K562 (cell line): Measurements from ENCODE around the gene MCFD2. TPM values are rescaled to one million over a fixed set of nuclear protein-coding genes. Genes with fewer than 3 reads are reported as not detected.

ENCODE experiments used
- ATAC-seq: fragments of 200-7000 bp; cut with Tn5 transposase; 3 replicates; pipeline ENCODE4 v1.9.1; 2020; ENCODE audit warnings: moderate library complexity
- BruUV-seq: library from RNA; stranded (reverse); fragments of 400-500 nt; replicated peaks from 2 replicates; lab custom pipeline; 2021; lab: Mats Ljungman, UMichigan
- CTCF ChIA-PET: fragments of 300-600 bp; formaldehyde crosslinking; extraction: SDS; loops from one replicate; lab custom pipeline; 2021; ENCODE audit warnings: low intra/inter-chr PET ratio; lab: Yijun Ruan, JAX
- POLR2A ChIA-PET: fragments of 300-600, 350-650 bp; sonication (Branson Sonifier 250); formaldehyde crosslinking; extraction: SDS; loops from one replicate; lab custom pipeline; 2021; ENCODE audit warnings: antibody characterized with exemption, inconsistent platforms; lab: Yijun Ruan, JAX
- DNase-seq, 4 experiments: peaks; one replicate each; pipeline versions ENCODE4 v3.0.0 to v3.0.0-alpha.2; 2011 to 2018; ENCODE audit warnings: low spot score in 3 of 4, mixed read lengths in 3 of 4; ENCODE audit errors: extremely low read depth in 1 of 4
- FAIRE-seq: peaks from 2 replicates; lab custom pipeline; 2011; peaks lifted over from hg19 to GRCh38; lab: Jason Lieb, UNC
- H2AFZ ChIP-seq: 2 replicates; pipeline ENCODE4 v1.6.0; 2011; ENCODE audit warnings: low read depth, low read length, control low read depth, inconsistent platforms
- H3K27ac ChIP-seq: fragments of 200-600 bp; 3 replicates; pipeline ENCODE4 v1.8.0; 2011; ENCODE audit warnings: low read depth, mild to moderate bottlenecking, control low read depth, inconsistent platforms, low read length, moderate library complexity, mixed read lengths; ENCODE audit errors: extremely low read depth
- H3K27me3 ChIP-seq, 2 experiments: fragments of 300-600 bp in 1 of 2; 2 replicates in 1 of 2; 3 replicates in 1 of 2; pipeline versions ENCODE4 v1.6.0 to v1.8.0; 2011; ENCODE audit warnings: inconsistent platforms in 2 of 2, low read length in 2 of 2, mild to moderate bottlenecking in 1 of 2, mixed read lengths in 1 of 2, moderate library complexity in 1 of 2; ENCODE audit not compliant: control insufficient read depth in 2 of 2, insufficient read depth in 2 of 2
- H3K36me3 ChIP-seq: fragments of 300-600 bp; 3 replicates; pipeline ENCODE4 v1.8.0; 2011; ENCODE audit warnings: mild to moderate bottlenecking, low read length, inconsistent platforms; ENCODE audit not compliant: control insufficient read depth, insufficient read depth
- H3K4me1 ChIP-seq, 2 experiments: fragments of 200-600 bp in 1 of 2; replicated peaks in 1 of 2; 2 replicates in 1 of 2; 3 replicates in 1 of 2; pipeline versions ENCODE4 v1.5.1 to v1.8.0; 2011; ENCODE audit warnings: inconsistent platforms in 2 of 2, low read length in 2 of 2, mild to moderate bottlenecking in 1 of 2, mixed read lengths in 1 of 2, moderate library complexity in 1 of 2; ENCODE audit not compliant: control insufficient read depth in 2 of 2, insufficient read depth in 2 of 2
- H3K4me2 ChIP-seq: 2 replicates; pipeline ENCODE4 v1.6.1; 2011; ENCODE audit warnings: low read length, control low read depth, inconsistent platforms, mixed read lengths; ENCODE audit not compliant: insufficient read depth
- H3K4me3 ChIP-seq: fragments of 200-600 bp; sonication (generic), shearing (Covaris generic); 2 replicates; pipeline ENCODE4 v1.5.1; 2016; ENCODE audit warnings: control low read depth, inconsistent platforms
- H3K79me2 ChIP-seq: fragments of 200-600 bp; 3 replicates; pipeline ENCODE4 v1.8.0; 2011; ENCODE audit warnings: low read length, inconsistent platforms; ENCODE audit not compliant: control insufficient read depth, insufficient read depth
- H3K9ac ChIP-seq, 2 experiments: 2 replicates each; pipeline versions ENCODE4 v1.6.0 to v1.6.1; 2011; ENCODE audit warnings: low read depth in 2 of 2, low read length in 2 of 2, control low read depth in 1 of 2, inconsistent platforms in 1 of 2, mild to moderate bottlenecking in 1 of 2, mixed read lengths in 1 of 2; ENCODE audit not compliant: insufficient read depth in 1 of 2
- H3K9me1 ChIP-seq: one replicate; pipeline ENCODE4 v1.6.0; 2011; ENCODE audit warnings: inconsistent platforms, mild to moderate bottlenecking, low read length, moderate library complexity; ENCODE audit not compliant: control insufficient read depth, insufficient read depth
- H3K9me3 ChIP-seq: replicated peaks from 2 replicates; pipeline ENCODE4 v1.5.1; 2011; ENCODE audit warnings: low read depth, low read length, inconsistent platforms; ENCODE audit not compliant: control insufficient read depth, insufficient read depth
- H4K20me1 ChIP-seq: replicated peaks from 2 replicates; pipeline ENCODE4 v1.6.1; 2011; ENCODE audit warnings: low read length, inconsistent platforms, mixed read lengths; ENCODE audit not compliant: control insufficient read depth, insufficient read depth
- NCOA4 ChIP-seq: fragments of 450-650 bp; IDR thresholded peaks from 2 replicates; pipeline ENCODE4 v1.6.1; 2018; ENCODE audit warnings: mild to moderate bottlenecking; ENCODE audit not compliant: partially characterized antibody
- ZC3H11A ChIP-seq: IDR thresholded peaks from 2 replicates; pipeline ENCODE4 v1.6.1; 2012; ENCODE audit warnings: low read depth, low read length, improper control_type of control experiment
- ZNF384 ChIP-seq: IDR thresholded peaks from 2 replicates; pipeline ENCODE4 v1.6.1; 2012; ENCODE audit warnings: low read depth, low read length, improper control_type of control experiment
- WGBS: fragments of 100-300 bp; shearing (Covaris generic); methylation state at CpG from one replicate; pipeline ENCODE4 v1.1.6; 2016; ENCODE audit warnings: low coverage, mixed read lengths; ENCODE audit not compliant: insufficient coverage; ENCODE audit errors: missing lambda C conversion rate; 5-methylcytosine and 5-hydroxymethylcytosine counted together
- in situ Hi-C: fragments of 300-500 bp; cut with MboI; formaldehyde crosslinking; loops from 4 replicates; pipeline ENCODE4 v1.15.0; 2018; ENCODE audit warnings: inconsistent platforms, mixed read lengths
- intact Hi-C: fragments of 100-400 bp; cut with micrococcal nuclease; formaldehyde crosslinking; loops from 2 replicates; pipeline ENCODE4 v1.14.2; 2022
- polyA plus RNA-seq, 8 experiments: library from polyadenylated mRNA; depleted of rRNA in 4 of 8; stranded (reverse) in 5 of 8; unstranded in 3 of 8; fragments of >200 nt; fragmentation: Nextera tagmentation in 2 of 8; fragmentation: Illumina TruSeq in 1 of 8; extraction: Ambion mirVana in 2 of 8; extraction: Trizol in 1 of 8; gene quantifications; 2 replicates each; pipeline versions ENCODE4 v1.2.1 to v1.2.3, GENCODE V29; 2011 to 2014; ENCODE audit warnings: inconsistent platforms in 1 of 8, missing spikeins in 1 of 8
- total RNA-seq, 7 experiments: library from RNA; depleted of rRNA in 6 of 7; stranded (reverse); fragments of >200 nt in 6 of 7; fragmentation: Illumina TruSeq in 2 of 7; extraction: Trizol in 2 of 7; gene quantifications; 2 replicates each; pipeline versions ENCODE4 v1.2.1 to v1.2.3, GENCODE V29; 2011 to 2021; ENCODE audit warnings: low replicate concordance in 1 of 7
- TF ChIP-seq, protein P1 (sequence below): sonication (generic); formaldehyde crosslinking; IDR thresholded peaks from 2 replicates; pipeline ENCODE4 v1.8.0; 2022; ENCODE audit warnings: mild to moderate bottlenecking, missing genetic modification reagents
- TF ChIP-seq, protein P2 (sequence below): fragments of 450-650 bp; IDR thresholded peaks from 2 replicates; pipeline ENCODE4 v1.6.1; 2018; ENCODE audit not compliant: partially characterized antibody

The MCFD2 gene
- total and polyA plus RNA-seq, 9 of the 15 experiments (the other 6 are each of a cell fraction or from before 2014, with no cell fraction given), result 78.6 to 237 (median 123) TPM

DNA sequence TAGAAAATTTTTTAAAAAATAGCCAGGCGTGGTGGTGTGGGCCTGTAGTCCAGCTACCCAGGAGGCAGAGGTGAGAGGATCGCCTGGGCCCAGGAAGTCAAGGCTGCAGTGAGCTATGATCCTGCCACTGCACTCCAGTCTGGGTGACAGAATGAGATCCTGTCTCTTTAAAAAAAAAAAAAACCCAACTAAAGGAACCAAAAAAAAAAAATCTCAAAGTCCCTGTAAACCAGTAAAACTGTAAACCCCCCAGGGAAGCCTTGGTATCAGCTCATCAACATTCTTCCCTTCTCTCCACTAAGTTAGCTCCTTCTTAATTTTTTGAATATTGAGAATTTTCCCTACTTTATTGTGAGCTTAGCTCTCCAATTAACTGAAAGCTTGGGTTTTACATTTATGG, 8.4 kb upstream of the MCFD2 start:
- POLR2A ChIA-PET, result interaction anchor here (0.7 to 0.9 kb wide), 2 partner anchors 8 to 16 kb away, joined by 3 to 5 read pairs; partner anchors contain the start of gene MCFD2
- no peaks in the 10 kb centered on the region for H4K20me1 ChIP-seq
- H3K27me3 ChIP-seq, result no peaks in the 10 kb centered on the region
- H3K79me2 ChIP-seq, result no peaks in the 10 kb centered on the region
- H3K9me1 ChIP-seq, result no peaks in the 10 kb centered on the region
- in situ Hi-C loops, result no loop called here
- no TSS peak for BruUV-seq
- FAIRE-seq, result no peak
- H3K36me3 ChIP-seq, result no peaks in the 10 kb centered on the region
- intact Hi-C loops, result no loop called here
- WGBS, result 89% methylated on average over 2 of the region's 2 CpGs
- H3K4me2 ChIP-seq, result no peak overlapping the region
- TF ChIP-seq, protein P1, sequence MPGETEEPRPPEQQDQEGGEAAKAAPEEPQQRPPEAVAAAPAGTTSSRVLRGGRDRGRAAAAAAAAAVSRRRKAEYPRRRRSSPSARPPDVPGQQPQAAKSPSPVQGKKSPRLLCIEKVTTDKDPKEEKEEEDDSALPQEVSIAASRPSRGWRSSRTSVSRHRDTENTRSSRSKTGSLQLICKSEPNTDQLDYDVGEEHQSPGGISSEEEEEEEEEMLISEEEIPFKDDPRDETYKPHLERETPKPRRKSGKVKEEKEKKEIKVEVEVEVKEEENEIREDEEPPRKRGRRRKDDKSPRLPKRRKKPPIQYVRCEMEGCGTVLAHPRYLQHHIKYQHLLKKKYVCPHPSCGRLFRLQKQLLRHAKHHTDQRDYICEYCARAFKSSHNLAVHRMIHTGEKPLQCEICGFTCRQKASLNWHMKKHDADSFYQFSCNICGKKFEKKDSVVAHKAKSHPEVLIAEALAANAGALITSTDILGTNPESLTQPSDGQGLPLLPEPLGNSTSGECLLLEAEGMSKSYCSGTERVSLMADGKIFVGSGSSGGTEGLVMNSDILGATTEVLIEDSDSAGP, result 0 out of 2 replicates have a peak, but pooled peaks have one; percentile 40
- TF ChIP-seq ZNF384 (peak; percentile 85), NCOA4 (no peak), ZC3H11A (no peak)
- TF ChIP-seq, protein P2, sequence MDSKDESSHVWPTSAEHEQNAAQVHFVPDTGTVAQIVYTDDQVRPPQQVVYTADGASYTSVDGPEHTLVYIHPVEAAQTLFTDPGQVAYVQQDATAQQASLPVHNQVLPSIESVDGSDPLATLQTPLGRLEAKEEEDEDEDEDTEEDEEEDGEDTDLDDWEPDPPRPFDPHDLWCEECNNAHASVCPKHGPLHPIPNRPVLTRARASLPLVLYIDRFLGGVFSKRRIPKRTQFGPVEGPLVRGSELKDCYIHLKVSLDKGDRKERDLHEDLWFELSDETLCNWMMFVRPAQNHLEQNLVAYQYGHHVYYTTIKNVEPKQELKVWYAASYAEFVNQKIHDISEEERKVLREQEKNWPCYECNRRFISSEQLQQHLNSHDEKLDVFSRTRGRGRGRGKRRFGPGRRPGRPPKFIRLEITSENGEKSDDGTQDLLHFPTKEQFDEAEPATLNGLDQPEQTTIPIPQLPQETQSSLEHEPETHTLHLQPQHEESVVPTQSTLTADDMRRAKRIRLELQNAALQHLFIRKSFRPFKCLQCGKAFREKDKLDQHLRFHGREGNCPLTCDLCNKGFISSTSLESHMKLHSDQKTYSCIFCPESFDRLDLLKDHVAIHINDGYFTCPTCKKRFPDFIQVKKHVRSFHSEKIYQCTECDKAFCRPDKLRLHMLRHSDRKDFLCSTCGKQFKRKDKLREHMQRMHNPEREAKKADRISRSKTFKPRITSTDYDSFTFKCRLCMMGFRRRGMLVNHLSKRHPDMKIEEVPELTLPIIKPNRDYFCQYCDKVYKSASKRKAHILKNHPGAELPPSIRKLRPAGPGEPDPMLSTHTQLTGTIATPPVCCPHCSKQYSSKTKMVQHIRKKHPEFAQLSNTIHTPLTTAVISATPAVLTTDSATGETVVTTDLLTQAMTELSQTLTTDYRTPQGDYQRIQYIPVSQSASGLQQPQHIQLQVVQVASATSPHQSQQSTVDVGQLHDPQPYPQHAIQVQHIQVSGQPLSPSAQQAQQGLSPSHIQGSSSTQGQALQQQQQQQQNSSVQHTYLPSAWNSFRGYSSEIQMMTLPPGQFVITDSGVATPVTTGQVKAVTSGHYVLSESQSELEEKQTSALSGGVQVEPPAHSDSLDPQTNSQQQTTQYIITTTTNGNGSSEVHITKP, result peak; percentile 21
- no peak overlapping the region for H2AFZ ChIP-seq
- no peaks in the 10 kb centered on the region for H3K4me1 ChIP-seq
- DNase-seq, result no peak
- no peak overlapping the region for H3K9ac ChIP-seq
- peaks cover 9% of the 10 kb centered on the region; the same call in 1 of the 2 replicates for H3K9me3 ChIP-seq
- CTCF ChIA-PET, result interaction anchor here (0.6 kb wide), 1 partner anchor 858 kb away, joined by 3 read pairs; no protein-coding TSS in a partner anchor
- ATAC-seq, result no peak
- H3K4me3 ChIP-seq, result no peak overlapping the region
- no peak overlapping the region for H3K27ac ChIP-seq
